SW 1271 (cell line): ENCODE measurements around the gene NETO2.

Experiments used
- DNase-seq, 2 experiments: peaks; one replicate each; lab custom pipeline; 2025; lab: John Stamatoyannopoulos, UW

Gene NETO2

DNA sequence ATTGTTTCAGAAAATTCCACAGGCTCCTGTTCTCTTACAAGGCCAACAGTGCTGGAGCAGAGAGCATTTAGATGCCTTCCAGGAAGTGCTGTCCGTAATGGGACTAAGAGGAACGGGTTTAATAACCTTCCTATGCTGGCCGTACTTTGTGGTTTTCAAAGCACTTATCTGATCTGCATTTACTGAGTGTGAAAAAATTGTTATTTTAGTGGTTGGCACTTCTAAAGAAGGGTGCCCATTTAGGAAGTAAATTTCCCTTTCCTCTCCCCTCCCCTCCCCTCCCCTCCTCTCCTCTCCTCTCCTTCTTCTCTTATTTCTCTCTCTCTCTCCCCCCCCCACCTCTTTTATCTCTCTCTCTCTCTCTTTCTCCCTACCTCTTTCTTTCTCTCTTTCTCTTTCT, 98.3 kb downstream of the NETO2 start:
- no peak for DNase-seq

DNA sequence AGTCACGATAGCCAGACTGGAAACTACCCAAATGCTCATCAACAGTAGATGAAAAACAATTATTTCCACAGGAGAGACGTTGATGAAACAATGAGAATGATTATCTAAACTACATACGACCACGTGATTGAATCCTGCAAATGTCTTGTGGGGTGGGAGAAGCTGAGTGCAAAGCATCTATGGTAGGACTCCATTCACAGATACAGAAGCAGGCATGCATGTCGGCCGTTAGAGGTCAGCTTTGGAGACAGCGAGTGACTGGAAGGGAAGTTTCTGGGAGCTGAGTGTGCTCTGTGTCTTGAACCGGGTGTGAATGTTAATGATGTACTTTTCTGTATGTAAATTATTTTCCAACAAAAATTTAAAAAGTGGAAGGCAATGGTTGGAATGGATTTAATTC, 98.7 kb downstream of the NETO2 start:
- DNase-seq: no peak

DNA sequence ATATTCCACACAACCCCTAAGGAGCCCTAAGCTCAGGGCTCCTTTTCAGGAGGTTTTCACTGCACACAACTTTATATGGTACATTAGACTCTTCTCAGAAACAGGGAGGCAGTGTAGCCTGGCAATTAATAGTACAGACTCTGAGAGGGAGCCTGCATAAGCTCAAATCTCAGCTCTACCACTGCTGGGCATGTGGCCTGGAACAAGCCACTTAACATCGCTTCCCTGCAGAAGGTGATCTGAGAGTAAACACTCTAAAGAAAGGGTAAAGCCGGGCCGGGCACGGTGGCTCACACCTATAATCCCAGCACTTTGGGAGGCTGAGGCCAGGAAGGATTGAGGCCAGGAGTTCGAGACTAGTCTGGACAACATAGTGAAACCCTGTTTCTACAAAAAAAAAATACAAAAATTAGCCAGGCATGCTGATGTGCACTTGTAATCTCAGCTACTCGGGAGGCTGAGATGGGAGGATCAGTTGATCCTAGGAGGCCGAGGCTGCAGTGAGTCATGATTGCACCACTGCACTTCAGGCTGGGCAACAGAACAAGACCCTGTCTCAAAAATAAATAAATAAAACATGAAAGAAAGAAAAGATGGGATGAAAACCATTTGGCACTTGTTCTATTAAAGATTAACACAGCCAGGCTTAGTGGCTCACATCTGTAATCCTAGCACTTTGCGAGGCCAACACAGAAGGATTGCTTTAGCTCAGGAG, 99.6 kb downstream of the NETO2 start:
- no peak for DNase-seq

DNA sequence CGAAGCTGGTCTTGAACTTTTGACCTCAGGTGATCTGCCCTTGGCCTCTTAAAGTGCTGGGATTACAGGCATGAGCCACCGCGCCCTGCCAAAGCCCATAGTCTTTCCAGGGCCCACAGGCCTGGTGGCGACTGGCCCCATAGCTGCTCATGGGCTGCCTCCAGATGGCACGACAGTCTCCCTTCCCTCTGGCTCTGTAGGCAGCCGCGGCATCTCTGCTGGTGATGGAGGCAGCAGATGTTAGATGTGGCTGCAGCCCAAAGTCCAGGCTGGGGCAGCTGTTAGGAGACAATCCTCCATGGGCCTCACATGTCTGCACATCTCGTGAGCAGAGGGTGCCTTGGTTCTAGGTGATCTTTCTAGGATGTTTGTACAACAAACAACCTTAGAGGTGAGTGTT, 100.5 kb downstream of the NETO2 start:
- DNase-seq: no peak

DNA sequence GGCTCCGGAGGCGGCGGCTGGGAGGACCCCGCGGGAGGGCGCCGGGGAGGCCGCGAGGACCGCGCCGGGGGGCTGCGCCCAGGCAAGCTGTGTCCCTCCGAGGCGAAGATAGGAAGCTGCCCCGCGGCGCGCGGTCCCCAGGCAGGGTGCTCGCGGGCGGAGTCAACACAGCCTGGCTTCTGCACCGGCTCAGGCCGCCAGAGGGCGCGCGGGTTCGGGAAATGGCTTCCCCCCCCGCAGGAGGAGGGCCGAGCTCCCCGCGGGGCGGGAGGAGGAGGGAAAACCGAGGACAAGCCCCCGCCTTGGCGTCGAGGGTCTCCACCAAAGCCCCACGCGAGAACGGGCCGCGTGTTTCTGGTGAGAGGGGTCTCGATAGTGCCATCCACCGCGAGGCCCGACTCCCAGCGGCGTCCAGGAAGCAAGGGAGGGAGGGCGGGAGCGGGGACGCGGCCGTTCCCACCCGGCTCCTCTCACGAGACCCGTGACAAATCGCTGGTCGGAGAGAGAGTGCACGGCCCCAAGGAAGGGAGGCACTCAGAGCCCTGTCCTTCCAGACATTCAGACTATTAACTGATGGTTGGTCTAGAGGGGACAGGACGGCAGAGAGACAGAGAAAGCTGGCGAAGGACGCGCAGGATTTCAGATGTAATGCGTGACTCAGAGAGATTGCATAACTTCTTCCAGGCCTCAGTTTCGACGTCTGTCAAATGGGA, 105.8 kb downstream of the NETO2 start:
- peak; percentile 10 to 61 for DNase-seq

DNA sequence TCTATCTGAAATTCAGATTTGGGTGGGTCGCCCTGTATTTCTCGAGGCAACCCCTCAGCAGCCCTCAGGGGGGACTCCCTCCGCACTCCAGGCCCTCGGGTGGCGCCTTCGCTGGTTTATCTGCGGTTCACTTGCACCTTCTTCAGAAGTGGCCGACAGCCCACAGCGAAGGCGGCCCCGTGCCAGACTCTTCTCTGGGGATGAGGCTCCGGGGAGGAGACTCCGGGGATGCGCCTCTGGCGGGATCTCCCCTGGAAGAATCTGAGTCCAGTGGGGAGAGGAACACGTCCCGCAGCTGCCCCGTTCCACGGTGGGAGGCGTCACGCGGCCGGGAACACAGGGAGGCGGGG, 106.4 kb downstream of the NETO2 start:
- no peak for DNase-seq

DNA sequence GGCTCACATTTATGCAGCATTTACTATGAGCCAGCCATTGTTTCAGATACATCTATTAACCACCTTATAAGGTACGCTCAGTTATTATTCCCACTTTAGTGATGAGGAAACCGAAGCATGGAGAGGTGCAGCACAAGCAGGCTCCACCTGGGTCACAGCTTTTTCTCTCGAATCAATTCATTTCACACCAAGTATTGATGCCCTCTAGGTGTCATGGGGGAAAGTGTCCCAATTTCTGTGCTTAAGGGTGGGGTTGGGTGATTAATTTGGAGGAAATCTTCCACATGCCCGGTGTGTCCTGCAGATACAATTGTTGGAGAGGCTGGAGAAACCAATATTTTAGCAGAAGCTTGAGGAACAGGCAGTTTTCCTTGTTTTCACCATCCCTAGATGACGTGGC, 107.5 kb downstream of the NETO2 start:
- no peak for DNase-seq

DNA sequence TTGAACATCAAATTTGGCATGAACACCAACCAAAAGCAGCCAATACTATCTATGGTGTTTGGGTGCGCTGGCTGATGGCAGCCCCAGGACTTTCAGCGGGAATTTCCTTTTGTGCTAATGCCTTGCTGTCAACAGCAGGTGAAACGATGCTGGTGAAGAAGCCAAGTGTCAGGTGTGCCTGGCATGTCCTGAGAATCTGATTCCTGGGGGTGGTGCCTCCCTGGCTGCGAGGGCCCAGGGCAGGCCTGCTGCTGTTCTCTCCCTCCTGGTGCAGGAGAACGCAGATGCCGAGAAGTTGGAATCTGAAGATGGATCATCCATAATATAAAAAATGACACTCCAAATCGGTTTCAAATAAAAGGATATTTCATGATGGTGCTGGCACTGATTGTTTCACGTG, 108.3 kb downstream of the NETO2 start:
- DNase-seq: no peak

DNA sequence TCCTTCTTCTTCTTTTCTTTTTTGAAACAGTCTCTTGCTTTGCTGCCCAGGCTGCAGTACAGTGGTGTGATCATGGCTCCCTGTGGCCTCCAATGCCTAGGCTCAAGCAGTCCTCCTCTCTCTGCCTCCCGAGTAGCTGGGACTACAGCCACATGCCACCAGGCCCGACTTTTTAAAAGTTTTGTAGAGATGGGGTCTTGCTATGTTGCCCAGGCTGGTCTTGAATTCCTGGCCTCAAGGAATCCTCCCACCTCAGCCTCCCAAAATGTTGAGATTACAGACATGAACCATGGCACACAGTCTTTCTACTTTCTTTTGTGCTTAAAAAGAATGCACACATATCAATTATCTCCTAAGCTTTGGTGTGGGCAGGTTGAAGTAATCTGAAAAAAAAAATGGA, 109.3 kb downstream of the NETO2 start:
- no peak for DNase-seq

DNA sequence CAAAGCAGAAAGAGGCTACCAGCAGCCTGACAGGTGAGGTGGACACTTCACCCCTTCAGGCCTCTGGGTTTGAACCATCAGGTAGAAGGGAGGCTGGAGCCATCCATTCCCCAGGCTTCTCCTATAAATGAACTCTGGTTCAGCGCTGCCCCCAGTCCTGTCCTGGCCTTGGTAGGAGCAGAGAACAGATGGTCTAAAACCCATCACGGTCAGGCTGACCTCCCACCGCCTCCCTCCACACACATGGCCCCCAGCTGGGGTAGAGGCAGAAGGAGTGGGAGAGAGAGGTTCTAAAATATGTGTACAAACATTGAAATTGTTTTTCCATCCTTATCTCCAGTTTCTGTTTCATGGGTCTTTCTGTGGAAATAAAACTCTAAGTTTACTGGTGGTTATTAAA, 110.6 kb downstream of the NETO2 start:
- no peak for DNase-seq

DNA sequence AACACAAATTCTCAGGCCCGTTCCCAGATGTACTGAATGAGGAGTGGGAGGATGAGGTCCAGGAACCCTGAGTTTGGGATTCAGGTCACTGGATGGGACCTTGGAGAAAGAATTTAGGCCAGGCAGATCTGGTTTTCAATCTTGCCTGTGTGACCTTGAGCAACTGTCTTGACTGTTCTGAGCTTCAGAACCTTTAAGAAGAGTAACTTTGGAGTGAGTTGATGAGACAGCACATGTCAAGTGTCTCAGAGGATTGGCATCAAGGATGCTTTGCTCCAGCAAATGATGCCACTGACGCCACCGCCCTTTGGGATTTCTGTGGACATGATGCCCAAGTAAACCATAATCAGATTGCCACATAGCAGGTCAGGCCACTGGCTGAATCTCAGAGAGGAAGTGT, 114.0 kb downstream of the NETO2 start:
- DNase-seq: no peak

DNA sequence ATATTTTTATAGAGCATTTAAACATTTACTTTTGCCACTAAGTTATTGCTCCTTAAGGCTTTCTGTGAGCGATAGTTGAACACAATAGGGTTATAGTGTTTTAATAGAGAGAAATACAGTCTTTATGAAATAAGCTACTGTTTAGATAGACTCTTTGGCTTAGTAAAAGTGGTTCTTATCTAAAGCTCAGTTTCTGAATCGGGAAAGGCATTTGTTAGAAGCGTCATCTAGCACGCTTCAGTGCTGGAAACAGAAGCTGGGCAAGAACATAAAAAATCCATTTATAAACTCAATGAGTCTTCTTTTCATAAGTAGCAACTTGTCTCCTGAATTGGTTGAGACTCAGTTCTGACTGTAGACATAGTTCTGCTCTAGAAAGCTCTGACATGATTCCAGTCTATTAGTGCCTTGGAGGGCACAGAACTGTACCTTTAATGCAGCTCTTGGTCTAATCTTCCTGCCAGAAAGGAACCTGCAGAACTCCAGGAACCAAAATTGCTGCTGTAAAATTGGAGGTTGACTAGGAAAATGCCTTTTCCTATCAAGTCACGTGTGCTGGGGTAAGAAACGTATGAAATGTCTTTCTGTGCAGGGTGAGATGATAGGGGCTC, 114.9 kb downstream of the NETO2 start:
- no peak for DNase-seq
